Lung (tissue), 12 donors: ENCODE results near the gene P2RX6. TPM values are rescaled to one million over a fixed set of nuclear protein-coding genes. Genes with fewer than 3 reads are reported as not detected.
A peak's percentile ranks its signal among the peaks of the same experiment; 100 is the strongest.

Source experiments
- ATAC-seq: fragments of 200-7000 bp; cut with Tn5 transposase; one replicate; pipeline ENCODE4 v1.9.1; 2020; ENCODE audit warnings: moderate number of reproducible peaks; ENCODE audit not compliant: insufficient read depth, low FRiP score
- DNase-seq, 3 donors: peaks; one replicate each; pipeline ENCODE4 v3.0.0-alpha.2; 2013 to 2017
- H3K27ac ChIP-seq, 2 donors: one replicate each; pipeline ENCODE4 v1.5.1; 2013; ENCODE audit warnings: mild to moderate bottlenecking in 2 of 2, moderate library complexity in 2 of 2, control low read depth in 1 of 2, inconsistent platforms in 1 of 2, low read depth in 1 of 2, low read length in 1 of 2
- H3K27me3 ChIP-seq, 3 donors: one replicate each; pipeline ENCODE4 v1.5.1; 2013; ENCODE audit warnings: low read length in 2 of 3; ENCODE audit not compliant: control insufficient read depth in 3 of 3, insufficient read depth in 3 of 3
- H3K36me3 ChIP-seq, 4 donors: one replicate each; pipeline ENCODE4 v1.5.1; 2013; ENCODE audit warnings: low read length in 4 of 4, mild to moderate bottlenecking in 1 of 4, moderate library complexity in 1 of 4; ENCODE audit not compliant: control insufficient read depth in 4 of 4, insufficient read depth in 4 of 4
- H3K4me1 ChIP-seq, 5 donors: one replicate each; pipeline ENCODE4 v1.5.1; 2013; ENCODE audit warnings: low read length in 5 of 5, mild to moderate bottlenecking in 2 of 5, moderate library complexity in 1 of 5; ENCODE audit not compliant: control insufficient read depth in 5 of 5, insufficient read depth in 5 of 5
- H3K4me3 ChIP-seq: one replicate; pipeline ENCODE4 v1.5.1; 2013; ENCODE audit warnings: mild to moderate bottlenecking, control low read depth, moderate library complexity
- H3K9ac ChIP-seq, 2 donors: one replicate each; pipeline ENCODE4 v1.5.1; 2013; ENCODE audit warnings: low read length in 2 of 2, control low read depth in 1 of 2; ENCODE audit not compliant: insufficient read depth in 1 of 2
- H3K9me3 ChIP-seq, 4 donors: one replicate each; pipeline ENCODE4 v1.5.1; 2013; ENCODE audit warnings: low read length in 3 of 4, mild to moderate bottlenecking in 1 of 4, moderate library complexity in 1 of 4; ENCODE audit not compliant: control insufficient read depth in 4 of 4, insufficient read depth in 3 of 4
- CTCF ChIP-seq: IDR thresholded peaks from 2 replicates; pipeline ENCODE4 v1.5.1; 2012; ENCODE audit warnings: mild to moderate bottlenecking; ENCODE audit errors: control extremely low read depth, extremely low read depth
- WGBS, 2 donors: extraction: QIAGEN DNeasy Blood & Tissue Kit; methylation state at CpG; one replicate each; pipeline ENCODE4 v1.1.7; 2013; 5-methylcytosine and 5-hydroxymethylcytosine counted together
- polyA plus RNA-seq, 2 donors: library from polyadenylated mRNA; stranded (reverse); fragments of 200-250 nt; gene quantifications; one replicate each; pipeline ENCODE4 v1.2.1, GENCODE V29; 2013
- total RNA-seq, 2 donors: library from RNA; depleted of rRNA in 1 of 2; stranded (reverse); fragments of >200 nt in 1 of 2; gene quantifications; one replicate each; pipeline ENCODE4 v1.2.1, GENCODE V29; 2014 to 2021
- donor health status: control.
- donor health status: control.
- donor health status: Bipolar disorder and iron deficiency.
- donor health status: healthy.
- donor health status: DM: yes; HTN: yes; CAD: no.

Gene P2RX6
- total and polyA plus RNA-seq, 4 donors = 0.21 to 2.2 (median 0.93) TPM

DNA sequence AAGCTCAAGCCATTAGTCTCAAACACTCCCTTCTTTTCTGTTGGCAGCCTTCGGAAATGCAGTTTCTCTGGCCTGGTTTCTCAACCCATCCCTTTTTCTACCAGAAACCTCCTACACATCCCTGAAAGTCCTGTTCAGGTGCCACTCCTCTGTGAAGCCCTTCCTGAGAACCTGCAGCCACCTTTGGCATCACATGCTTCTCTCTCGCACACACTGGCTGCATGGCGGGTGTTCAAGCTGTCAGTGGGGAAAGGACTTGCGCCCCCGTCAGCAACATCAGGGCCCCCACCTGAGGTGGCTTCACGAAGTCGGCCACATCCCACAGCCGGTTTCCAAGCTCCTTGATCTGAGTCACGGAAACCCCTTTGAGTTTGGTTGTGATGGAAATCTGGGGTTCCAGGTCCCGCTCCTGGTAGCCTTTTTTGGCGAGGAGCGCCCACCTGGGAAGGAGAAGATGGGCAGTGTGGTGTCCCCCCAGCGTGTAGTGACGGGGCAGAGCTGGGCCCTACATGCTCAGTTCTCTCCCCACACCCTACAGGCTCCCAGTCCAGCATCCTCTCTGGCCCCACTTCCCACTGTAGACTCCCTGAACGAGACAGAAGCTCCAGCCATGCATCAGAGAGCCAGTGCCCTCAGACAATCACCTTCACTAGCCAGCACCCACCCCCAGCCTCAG, 29.0 kb downstream of the P2RX6 start:
- H3K4me1 ChIP-seq = peaks cover 0 to 13% (median 0%) of the 10 kb centered on the region in 5 donors
- H3K27ac ChIP-seq = no peak overlapping the region
- peaks cover 0 to 1% (median 0%) of the 10 kb centered on the region in 4 donors for H3K9me3 ChIP-seq
- TF ChIP-seq CTCF = no peak
- no peaks in the 10 kb centered on the region for H3K36me3 ChIP-seq
- H3K9ac ChIP-seq = no peak overlapping the region
- 91 to 93% methylated on average over 15 of the region's 15 CpGs for WGBS, 2 donors
- H3K4me3 ChIP-seq = no peak overlapping the region
- ATAC-seq (no peak), DNase-seq (no peak)
- no peaks in the 10 kb centered on the region for H3K27me3 ChIP-seq

DNA sequence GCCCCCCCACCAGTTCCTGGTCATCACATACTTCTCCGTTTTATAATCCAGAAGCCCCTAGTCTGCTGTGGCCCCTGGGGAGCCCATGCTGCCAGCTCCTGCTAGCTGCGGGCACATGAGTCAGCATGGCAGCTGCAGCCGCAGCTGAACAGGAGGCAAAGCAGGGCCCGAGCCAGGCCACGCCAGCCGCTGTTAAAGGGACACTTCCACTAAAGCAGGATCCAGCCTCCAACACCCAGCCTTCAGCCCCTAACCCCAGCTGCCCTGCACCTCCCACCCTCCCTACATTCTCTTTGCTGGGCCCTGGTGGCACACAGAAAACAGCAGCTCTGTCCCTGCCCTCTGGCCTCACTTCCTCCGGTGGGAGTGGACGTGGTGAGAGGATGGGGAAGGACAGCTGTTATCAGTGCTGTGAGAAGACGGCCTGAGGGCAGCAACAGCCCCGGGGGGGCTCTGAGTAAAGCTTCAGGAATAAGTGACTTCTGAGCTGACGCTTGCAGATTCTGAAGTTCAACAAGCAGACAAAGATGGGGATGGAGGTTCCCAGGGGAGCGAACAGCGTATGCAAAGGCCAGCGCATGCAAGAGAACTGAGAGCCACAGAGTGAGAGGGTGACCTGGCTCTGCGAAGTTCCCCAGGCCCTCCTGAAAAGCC, 30.1 kb downstream of the P2RX6 start:
- ATAC-seq = no peak
- 17 to 25% methylated on average over 15 of the region's 15 CpGs for WGBS, 2 donors
- no peak overlapping the region for H3K27ac ChIP-seq

DNA sequence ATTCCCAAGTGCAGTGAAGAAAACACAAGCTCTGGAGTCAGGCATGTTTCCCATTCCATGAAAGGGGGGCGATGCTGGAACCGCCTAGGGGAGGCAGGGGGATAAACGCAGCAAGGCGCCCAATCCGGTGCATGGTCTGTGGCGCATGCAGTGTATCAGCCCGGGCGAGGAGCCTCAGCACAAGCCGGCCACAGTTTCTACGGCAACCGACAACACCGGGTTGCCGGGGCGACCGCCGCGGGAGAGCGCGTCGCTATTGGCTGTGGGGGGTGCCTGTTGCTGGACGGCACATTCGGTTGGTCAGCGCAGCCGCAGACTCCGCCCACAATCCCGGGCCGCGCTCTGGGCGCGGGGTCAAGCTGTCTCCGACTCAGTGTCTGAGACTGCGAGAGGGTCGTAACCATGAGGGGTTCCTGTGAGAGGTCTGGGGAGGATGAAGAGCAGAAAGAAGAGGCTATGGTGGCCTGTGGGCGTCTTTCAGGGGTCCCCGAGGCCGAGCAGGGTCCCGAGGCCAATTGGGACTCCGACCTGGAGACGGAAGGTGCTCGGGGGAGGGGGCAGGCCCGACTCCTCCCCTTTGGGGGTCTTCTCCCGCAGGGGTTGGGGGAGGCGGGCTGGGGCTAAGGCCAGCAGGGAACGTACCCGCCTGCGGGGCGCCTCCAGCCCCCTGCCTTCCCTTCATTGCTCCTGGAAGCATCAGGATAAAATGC, 30.8 kb downstream of the P2RX6 start, which contains the start of gene LRRC74B:
TSS of gene LRRC74B (plus strand) at position 362 of the 710 bp plus-strand sequence. CDS start at position 403, 41 bp downstream.
- H3K27me3 ChIP-seq = no peaks in the 10 kb centered on the region
- DNase-seq = peak; percentile 92 to 96 (median 92)
- peaks cover 0 to 1% (median 0%) of the 10 kb centered on the region in 4 donors for H3K9me3 ChIP-seq
- H3K27ac ChIP-seq = no peak within 1 kb of the TSS
- ATAC-seq = peak; percentile 87
- no peak for TF ChIP-seq CTCF
- 7 to 9% methylated on average over 45 to 47 of the region's 47 CpGs for WGBS, 2 donors
- no peak within 1 kb of the TSS for H3K4me3 ChIP-seq
- H3K9ac ChIP-seq = peak within 1 kb of the TSS; percentile 36 to 57
- H3K36me3 ChIP-seq = no peaks in the 10 kb centered on the region
- peaks cover 0 to 13% (median 0%) of the 10 kb centered on the region in 5 donors for H3K4me1 ChIP-seq

More for the DNA sequence above, 30.1 kb downstream of the P2RX6 start:
- peak in 1 of 3 donors; percentile 43 for DNase-seq
- Histone ChIP-seq H3K36me3 (no peaks in the 10 kb centered on the region), H3K4me3 (no peak overlapping the region), H3K9me3 (peaks cover 0 to 1% (median 0%) of the 10 kb centered on the region in 4 donors), H3K9ac (peak overlapping the region; percentile 36 to 57), H3K27me3 (no peaks in the 10 kb centered on the region), H3K4me1 (peaks cover 0 to 13% (median 0%) of the 10 kb centered on the region in 5 donors)
- no peak for TF ChIP-seq CTCF
